Epithelial cell of esophagus (primary cell): ENCODE results near the gene BAX.

Experiments
- DNase-seq: peaks from one replicate; pipeline ENCODE4 v3.0.0; 2010; ENCODE audit warnings: low read depth
- H3K4me3 ChIP-seq: 2 replicates; pipeline ENCODE4 v1.5.1; 2011; ENCODE audit warnings: mild to moderate bottlenecking, low read length, control low read depth
- TF ChIP-seq, protein P1 (sequence below): IDR thresholded peaks from 2 replicates; pipeline ENCODE4 v1.5.1; 2011; ENCODE audit warnings: low read depth, mild to moderate bottlenecking, low read length, control low read depth, inconsistent platforms; ENCODE audit not compliant: insufficient read depth; ENCODE audit errors: missing control alignments

Gene BAX

DNA sequence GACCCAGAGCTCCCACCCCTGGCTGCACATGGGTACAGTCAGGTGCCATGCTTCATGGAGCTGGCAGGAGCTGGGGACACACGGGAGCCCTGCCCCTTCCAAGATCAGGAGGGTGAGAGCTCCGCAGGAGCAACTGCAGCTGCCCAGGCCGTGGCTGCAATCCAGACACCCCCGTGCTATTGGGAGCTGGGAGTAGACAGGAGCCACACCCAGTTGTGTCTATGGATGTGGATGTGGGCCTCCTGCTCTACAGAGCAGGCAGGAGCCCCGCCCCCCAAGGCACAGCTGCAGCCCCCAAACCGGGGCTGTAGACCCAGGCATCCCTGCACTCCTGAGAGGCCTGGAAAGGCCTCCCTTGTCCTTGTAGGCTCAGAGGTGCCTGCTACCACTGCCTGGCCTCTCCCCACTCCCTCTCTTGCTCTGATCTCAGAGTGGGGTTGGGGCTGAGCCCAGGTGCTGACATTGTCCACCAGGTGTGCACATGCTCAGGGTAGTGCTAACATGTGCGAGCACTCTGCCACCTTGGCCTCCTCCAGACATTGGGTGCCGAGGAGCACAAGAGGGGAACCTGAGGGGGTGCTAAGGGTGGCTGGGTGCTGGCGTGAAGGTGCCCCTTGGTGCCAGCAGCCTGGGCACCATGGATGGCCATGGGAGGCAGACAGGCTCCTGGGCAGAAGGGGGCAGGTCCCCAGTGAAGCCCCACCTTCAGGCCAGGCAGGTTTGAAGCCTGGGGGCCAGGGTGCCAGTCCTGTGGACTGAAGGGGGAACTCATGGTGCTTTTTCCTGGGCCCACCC is 8.0 kb upstream of the BAX start:
- no peak for DNase-seq
- TF ChIP-seq, protein P1, sequence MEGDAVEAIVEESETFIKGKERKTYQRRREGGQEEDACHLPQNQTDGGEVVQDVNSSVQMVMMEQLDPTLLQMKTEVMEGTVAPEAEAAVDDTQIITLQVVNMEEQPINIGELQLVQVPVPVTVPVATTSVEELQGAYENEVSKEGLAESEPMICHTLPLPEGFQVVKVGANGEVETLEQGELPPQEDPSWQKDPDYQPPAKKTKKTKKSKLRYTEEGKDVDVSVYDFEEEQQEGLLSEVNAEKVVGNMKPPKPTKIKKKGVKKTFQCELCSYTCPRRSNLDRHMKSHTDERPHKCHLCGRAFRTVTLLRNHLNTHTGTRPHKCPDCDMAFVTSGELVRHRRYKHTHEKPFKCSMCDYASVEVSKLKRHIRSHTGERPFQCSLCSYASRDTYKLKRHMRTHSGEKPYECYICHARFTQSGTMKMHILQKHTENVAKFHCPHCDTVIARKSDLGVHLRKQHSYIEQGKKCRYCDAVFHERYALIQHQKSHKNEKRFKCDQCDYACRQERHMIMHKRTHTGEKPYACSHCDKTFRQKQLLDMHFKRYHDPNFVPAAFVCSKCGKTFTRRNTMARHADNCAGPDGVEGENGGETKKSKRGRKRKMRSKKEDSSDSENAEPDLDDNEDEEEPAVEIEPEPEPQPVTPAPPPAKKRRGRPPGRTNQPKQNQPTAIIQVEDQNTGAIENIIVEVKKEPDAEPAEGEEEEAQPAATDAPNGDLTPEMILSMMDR: no peak
- no peak overlapping the region for H3K4me3 ChIP-seq

DNA sequence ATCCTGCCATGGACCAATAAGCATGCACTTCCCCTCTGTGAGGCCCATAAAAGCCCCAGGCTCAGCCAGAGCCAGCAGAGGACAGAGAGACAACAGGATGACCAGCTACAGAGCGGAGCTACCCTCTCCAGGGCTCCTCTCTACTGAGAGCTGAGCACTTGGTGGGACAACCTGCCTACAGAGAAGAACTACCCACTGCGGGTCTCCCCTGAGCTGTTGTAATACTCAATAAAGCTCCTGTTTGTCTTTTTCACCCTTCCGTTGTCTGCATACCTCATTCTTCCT is 7.5 kb upstream of the BAX start:
- no peak for DNase-seq
- TF ChIP-seq, protein P1: no peak
- H3K4me3 ChIP-seq: no peak overlapping the region

DNA sequence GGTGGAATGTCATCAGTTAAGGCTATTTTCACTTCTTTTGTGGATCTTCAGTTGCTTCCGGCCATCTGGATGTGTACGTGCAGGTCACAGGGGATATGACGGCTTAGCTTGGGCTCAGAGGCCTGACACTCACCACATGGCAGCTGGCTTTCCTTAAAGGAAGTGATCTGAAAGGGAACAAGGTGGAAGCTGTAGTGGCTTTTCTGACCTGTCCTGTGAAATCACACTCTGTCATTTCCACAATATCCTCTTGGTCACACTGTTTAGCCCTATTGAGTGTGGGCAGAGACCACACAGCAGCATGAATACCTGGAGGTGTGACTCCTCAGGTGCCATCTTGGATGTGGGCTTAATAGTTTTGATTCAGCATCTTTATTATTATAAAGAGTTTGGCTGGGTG is 4.5 kb upstream of the BAX start:
- H3K4me3 ChIP-seq: no peak overlapping the region
- DNase-seq: no peak
- TF ChIP-seq, protein P1: no peak

DNA sequence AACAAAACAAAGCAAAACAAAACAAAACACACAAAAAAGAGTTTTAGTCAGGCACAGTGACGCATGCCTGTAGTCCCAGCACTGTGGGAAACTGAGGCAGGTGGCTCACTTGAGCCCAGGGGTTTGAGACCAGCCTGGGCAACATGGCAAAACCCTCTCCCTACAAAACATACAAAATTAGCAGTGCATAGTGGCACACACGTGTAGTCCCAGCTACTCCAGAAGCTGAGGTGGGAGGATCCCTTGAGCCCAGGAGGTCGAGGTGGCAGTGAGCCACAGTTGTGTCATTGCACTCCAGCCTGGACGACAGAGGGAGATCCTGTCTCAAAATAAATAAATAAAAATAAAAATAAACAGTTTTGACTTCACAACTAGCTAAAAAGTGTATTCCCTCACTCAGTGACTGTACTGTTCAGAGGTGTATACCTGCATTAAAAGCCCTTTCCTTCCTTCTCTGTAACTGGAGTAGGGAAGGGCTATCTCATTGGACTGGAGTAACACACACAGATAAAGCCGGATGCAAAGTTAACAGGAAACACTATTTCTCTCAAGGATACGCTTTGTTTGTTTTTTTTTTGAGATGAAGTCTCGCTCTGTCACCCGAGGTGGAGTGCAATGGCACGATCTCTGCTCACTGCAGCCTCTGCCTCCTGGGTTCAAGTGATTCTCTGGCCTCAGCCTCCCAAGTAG is 3.7 kb upstream of the BAX start:
- TF ChIP-seq, protein P1: no peak
- no peak overlapping the region for H3K4me3 ChIP-seq

DNA sequence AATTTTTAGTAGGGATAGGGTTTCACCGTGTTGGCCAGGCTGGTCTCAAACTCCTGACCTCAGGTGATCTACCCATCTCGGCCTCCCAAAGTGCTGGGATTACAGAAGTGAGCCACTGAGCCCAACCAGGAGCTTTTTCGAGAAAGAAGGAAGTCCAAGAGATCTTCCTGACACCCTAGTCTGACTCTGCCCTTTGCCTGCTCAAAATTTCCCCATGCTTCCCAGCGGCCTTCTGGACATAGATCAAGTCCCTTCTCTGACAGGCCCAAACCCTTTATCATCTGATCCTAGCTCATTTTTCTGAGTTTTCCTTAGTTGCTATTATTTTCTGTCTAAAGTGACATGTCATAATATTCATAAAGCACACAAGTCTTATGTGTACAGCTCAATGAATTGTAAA is 1.5 kb upstream of the BAX start:
- no peak for DNase-seq
- no peak overlapping the region for H3K4me3 ChIP-seq
- TF ChIP-seq, protein P1: no peak

More for the DNA sequence above, 3.7 kb upstream of the BAX start:
- no peak for DNase-seq

DNA sequence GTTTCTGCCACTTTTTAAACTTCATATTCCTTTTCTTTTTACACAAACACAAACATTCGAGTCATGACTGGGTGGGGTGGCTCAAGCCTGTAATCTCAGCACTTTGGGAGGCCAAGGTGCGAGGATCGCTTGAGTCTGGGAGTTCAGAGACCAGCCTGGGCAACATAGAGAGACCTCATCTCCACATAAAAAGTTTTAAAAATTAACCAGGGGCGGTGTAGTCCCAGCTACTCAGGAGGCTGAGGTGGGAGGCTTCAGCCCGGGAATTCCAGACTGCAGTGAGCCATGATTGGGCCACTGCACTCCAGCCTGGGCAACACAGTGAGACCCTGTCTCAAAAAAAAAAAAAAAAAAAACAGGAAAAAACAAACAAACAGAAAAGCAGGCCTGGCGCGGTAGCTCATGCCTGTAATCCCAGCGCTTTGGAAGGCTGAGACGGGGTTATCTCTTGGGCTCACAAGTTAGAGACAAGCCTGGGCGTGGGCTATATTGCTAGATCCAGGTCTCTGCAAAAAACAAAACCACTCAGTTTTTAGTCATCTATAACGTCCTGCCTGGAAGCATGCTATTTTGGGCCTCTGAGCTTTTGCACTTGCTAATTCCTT is 583 bp upstream of the BAX start:
- no peak for DNase-seq
- TF ChIP-seq, protein P1: no peak
- peak overlapping the region; percentile 39 for H3K4me3 ChIP-seq
